GM12864 (cell line): Measurements from ENCODE around the gene ZNF497.

Source experiments
- DNase-seq: peaks from one replicate; pipeline ENCODE4 v3.0.0-alpha.2; 2011; ENCODE audit warnings: low read depth
- H3K4me3 ChIP-seq: 2 replicates; pipeline ENCODE4 v1.5.1; 2011; ENCODE audit warnings: mild to moderate bottlenecking, low read depth, low read length, control low read depth
- CTCF ChIP-seq: IDR thresholded peaks from 2 replicates; pipeline ENCODE4 v1.5.1; 2011; ENCODE audit warnings: low read depth, mild to moderate bottlenecking, moderate library complexity, low read length, control low read depth, inconsistent platforms; ENCODE audit errors: missing control alignments

Gene ZNF497

GRCh38 chr19:58401840-58402421 is 39.4 kb upstream of the ZNF497 start:
- peak overlapping the region; percentile 82 for H3K4me3 ChIP-seq
- TF ChIP-seq CTCF: no peak
- no peak for DNase-seq

GRCh38 chr19:58400916-58401839 is 38.6 kb upstream of the ZNF497 start:
- peak; percentile 97 for DNase-seq
- peak overlapping the region; percentile 82 for H3K4me3 ChIP-seq
- peak; percentile 18 for TF ChIP-seq CTCF

- no peak for DNase-seq
Measured at GRCh38 chr19:58400316-58400915, 37.9 kb upstream of the ZNF497 start.

GRCh38 chr19:58399903-58400302 is 37.4 kb upstream of the ZNF497 start:
- no peak overlapping the region for H3K4me3 ChIP-seq
- no peak for TF ChIP-seq CTCF
- DNase-seq: no peak

More at GRCh38 chr19:58400316-58400915, 37.9 kb upstream of the ZNF497 start:
- H3K4me3 ChIP-seq: peak overlapping the region; percentile 59
- TF ChIP-seq CTCF: no peak

GRCh38 chr19:58398545-58398944 is 36.0 kb upstream of the ZNF497 start:
- no peak overlapping the region for H3K4me3 ChIP-seq
- TF ChIP-seq CTCF: no peak
- DNase-seq: no peak

- H3K4me3 ChIP-seq: no peak overlapping the region
- TF ChIP-seq CTCF: no peak
- no peak for DNase-seq
Measured at GRCh38 chr19:58398087-58398486, 35.5 kb upstream of the ZNF497 start.
